AG10803 (cell line): Measurements from ENCODE around the gene PRKAG2.

Experiments used
- DNase-seq: peaks from one replicate; pipeline ENCODE4 v3.0.0; 2010; ENCODE audit warnings: low read depth
- H3K4me3 ChIP-seq: 2 replicates; pipeline ENCODE4 v1.5.1; 2011; ENCODE audit warnings: mild to moderate bottlenecking, low read length, control low read depth
- CTCF ChIP-seq: conservative IDR thresholded peaks from 2 replicates; pipeline ENCODE4 v1.5.1; 2011; ENCODE audit warnings: mild to moderate bottlenecking, low read length, control low read depth, inconsistent platforms

Gene PRKAG2

GRCh38 chr7:151590850-151591771 is 285.8 kb downstream of the PRKAG2 start:
- no peak for TF ChIP-seq CTCF
- H3K4me3 ChIP-seq: no peak overlapping the region
- no peak for DNase-seq

GRCh38 chr7:151590071-151590849 is 286.7 kb downstream of the PRKAG2 start:
- no peak overlapping the region for H3K4me3 ChIP-seq
- no peak for DNase-seq
- no peak for TF ChIP-seq CTCF

- no peak for DNase-seq
- TF ChIP-seq CTCF: no peak
- H3K4me3 ChIP-seq: no peak overlapping the region
Measured at GRCh38 chr7:151588982-151589381, 287.9 kb downstream of the PRKAG2 start.

GRCh38 chr7:151586531-151587260 is 290.2 kb downstream of the PRKAG2 start:
- no peak for DNase-seq
- no peak for TF ChIP-seq CTCF
- no peak overlapping the region for H3K4me3 ChIP-seq

GRCh38 chr7:151585744-151586393 is 291.0 kb downstream of the PRKAG2 start:
- TF ChIP-seq CTCF: no peak
- H3K4me3 ChIP-seq: no peak overlapping the region
- no peak for DNase-seq

- no peak for DNase-seq
- H3K4me3 ChIP-seq: no peak overlapping the region
- no peak for TF ChIP-seq CTCF
Measured at GRCh38 chr7:151581741-151582140, 295.2 kb downstream of the PRKAG2 start.
